HL-60 (cell line): ENCODE data around the gene TGFBR1.

ENCODE experiments used
- GABPA ChIP-seq: IDR thresholded peaks from 2 replicates; pipeline ENCODE4 v1.6.1; 2012; ENCODE audit warnings: low read depth
- POLR2AphosphoS5 ChIP-seq: IDR thresholded peaks from 2 replicates; pipeline ENCODE4 v1.6.1; 2012; ENCODE audit warnings: low read depth
- SPI1 ChIP-seq: IDR thresholded peaks from 2 replicates; pipeline ENCODE4 v1.6.1; 2012; ENCODE audit warnings: low read depth, mild to moderate bottlenecking, borderline replicate concordance
- TF ChIP-seq, protein P1 (sequence below): IDR thresholded peaks from one replicate; pipeline ENCODE4 v1.5.1; 2011; ENCODE audit warnings: low read length, control low read depth, inconsistent platforms; ENCODE audit not compliant: insufficient read depth
- TF ChIP-seq, protein P2 (sequence below): IDR thresholded peaks from 2 replicates; pipeline ENCODE4 v1.6.1; 2012; ENCODE audit warnings: low read depth; ENCODE audit not compliant: insufficient replicate concordance

DNA sequence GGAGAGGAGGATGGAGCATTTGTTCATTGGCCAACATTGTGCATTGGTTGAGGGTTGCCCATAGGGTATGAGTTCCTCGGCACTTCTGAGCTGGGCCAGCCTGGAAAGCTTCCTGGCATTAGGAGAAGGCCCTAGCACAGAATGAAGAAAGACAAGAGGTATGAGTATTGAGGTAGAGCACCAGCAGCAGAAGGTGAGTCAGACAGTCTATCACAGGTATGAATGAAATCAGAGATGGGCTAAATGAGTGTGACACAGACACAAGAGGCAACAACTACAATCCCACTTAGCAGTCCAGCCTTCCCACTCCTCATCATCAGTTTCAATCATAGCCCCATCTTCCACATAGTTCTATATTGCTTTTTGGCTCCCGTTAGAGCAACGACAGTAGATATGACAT, 25.4 kb upstream of the TGFBR1 start:
- TF ChIP-seq POLR2AphosphoS5 (no peak), GABPA (no peak), SPI1 (no peak)
- TF ChIP-seq, protein P1, sequence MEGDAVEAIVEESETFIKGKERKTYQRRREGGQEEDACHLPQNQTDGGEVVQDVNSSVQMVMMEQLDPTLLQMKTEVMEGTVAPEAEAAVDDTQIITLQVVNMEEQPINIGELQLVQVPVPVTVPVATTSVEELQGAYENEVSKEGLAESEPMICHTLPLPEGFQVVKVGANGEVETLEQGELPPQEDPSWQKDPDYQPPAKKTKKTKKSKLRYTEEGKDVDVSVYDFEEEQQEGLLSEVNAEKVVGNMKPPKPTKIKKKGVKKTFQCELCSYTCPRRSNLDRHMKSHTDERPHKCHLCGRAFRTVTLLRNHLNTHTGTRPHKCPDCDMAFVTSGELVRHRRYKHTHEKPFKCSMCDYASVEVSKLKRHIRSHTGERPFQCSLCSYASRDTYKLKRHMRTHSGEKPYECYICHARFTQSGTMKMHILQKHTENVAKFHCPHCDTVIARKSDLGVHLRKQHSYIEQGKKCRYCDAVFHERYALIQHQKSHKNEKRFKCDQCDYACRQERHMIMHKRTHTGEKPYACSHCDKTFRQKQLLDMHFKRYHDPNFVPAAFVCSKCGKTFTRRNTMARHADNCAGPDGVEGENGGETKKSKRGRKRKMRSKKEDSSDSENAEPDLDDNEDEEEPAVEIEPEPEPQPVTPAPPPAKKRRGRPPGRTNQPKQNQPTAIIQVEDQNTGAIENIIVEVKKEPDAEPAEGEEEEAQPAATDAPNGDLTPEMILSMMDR, result no peak
- TF ChIP-seq, protein P2, sequence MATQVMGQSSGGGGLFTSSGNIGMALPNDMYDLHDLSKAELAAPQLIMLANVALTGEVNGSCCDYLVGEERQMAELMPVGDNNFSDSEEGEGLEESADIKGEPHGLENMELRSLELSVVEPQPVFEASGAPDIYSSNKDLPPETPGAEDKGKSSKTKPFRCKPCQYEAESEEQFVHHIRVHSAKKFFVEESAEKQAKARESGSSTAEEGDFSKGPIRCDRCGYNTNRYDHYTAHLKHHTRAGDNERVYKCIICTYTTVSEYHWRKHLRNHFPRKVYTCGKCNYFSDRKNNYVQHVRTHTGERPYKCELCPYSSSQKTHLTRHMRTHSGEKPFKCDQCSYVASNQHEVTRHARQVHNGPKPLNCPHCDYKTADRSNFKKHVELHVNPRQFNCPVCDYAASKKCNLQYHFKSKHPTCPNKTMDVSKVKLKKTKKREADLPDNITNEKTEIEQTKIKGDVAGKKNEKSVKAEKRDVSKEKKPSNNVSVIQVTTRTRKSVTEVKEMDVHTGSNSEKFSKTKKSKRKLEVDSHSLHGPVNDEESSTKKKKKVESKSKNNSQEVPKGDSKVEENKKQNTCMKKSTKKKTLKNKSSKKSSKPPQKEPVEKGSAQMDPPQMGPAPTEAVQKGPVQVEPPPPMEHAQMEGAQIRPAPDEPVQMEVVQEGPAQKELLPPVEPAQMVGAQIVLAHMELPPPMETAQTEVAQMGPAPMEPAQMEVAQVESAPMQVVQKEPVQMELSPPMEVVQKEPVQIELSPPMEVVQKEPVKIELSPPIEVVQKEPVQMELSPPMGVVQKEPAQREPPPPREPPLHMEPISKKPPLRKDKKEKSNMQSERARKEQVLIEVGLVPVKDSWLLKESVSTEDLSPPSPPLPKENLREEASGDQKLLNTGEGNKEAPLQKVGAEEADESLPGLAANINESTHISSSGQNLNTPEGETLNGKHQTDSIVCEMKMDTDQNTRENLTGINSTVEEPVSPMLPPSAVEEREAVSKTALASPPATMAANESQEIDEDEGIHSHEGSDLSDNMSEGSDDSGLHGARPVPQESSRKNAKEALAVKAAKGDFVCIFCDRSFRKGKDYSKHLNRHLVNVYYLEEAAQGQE, result no peak
